Medulla oblongata (tissue), 1 donor: Measurements from ENCODE around the gene ARHGAP33.
A peak's percentile ranks its signal among the peaks of the same experiment; 100 is the strongest.

Experiments used
- DNase-seq: peaks from one replicate; pipeline ENCODE4 v3.0.0-alpha.2; 2015; ENCODE audit errors: extremely low spot score

ARHGAP33 gene

DNA sequence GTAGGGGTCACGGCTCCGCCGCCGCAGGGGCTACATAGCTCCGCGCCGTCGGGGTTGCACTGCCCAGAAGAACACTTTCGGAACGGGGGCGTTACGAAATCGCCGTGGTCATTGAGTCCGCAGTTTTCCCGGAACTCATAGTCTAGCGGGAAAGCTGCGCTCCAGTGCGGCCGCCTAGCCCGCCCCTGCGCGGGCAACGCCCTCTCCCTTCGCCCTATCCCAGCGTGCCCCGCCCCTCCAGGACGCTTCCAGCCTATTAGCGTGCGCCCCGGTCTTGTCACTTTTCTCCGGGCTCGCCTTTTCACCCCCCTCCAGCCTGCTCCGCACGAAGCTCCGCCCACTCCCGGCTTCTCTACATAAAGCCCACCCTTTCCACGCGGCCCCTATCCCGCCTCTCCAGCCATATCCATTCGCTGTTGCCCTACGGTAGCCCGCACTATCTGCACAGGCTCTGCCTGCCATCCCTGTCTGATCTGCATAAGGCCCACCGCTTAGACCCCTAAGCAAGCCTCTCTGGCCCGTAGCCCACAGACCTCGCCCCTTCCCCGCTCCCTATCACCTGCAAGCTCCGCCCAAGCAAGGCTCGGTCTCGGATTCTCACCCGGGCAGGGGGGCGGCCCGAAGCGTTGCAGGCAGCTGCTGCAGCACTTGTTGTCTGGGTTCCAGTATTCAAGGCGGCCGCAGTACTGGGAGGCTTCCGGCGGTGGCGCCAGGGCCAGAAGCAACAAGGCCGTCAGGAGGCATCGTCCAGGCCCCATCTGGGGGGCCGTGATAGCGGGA is 34.8 kb upstream of the ARHGAP33 start:
- DNase-seq = peak; percentile 99

DNA sequence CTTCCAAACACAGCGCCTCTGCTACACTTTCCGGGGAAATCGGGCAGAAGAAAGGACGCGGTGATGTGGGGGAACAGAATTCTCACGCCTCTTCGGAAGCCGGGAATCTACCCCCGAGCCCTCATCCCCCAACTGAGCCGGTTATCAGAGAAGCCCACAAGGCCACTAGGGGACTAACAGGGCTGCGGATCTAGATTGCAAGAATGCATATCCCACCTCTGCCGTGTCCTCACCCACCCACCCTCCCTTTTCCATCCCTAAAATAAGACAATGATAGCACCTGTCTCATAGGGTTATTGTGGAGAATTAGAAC is 34.2 kb upstream of the ARHGAP33 start:
- DNase-seq = no peak

DNA sequence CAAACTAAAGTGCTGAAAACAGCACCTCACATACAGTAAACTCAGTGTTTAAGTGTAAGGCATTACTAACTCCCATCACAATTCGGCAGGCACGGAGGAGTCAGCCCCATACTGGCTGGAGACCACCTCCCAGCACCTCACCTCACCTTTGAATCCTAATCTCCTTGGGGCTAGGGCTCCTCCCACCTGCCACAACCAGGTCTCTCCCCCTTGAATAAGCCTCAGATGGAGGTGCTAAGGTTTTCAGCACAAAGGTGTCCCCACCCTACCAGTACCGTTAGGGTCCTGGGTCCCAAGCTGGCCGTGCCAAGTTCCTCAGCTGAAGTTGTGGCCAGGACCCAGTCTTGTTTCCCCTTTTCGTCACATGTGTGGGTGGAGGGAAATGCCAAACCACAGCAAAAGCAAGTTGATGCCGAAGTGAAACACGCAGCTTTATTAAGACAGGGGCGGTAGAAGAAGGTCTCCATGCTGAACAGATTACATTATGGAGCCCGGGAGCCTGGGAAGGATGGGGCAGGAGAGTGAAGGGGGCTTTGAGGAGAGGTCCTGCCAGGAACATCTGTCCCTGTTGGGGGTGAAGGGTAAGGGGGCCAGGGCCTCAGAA is 33.1 kb upstream of the ARHGAP33 start, which contains the start of gene IGFLR1:
Gene IGFLR1, minus strand, starts transcription at position 332 of the 604 bp plus-strand sequence. CDS start 1,272 bp downstream, outside the sequence.
- peak; percentile 77 for DNase-seq

DNA sequence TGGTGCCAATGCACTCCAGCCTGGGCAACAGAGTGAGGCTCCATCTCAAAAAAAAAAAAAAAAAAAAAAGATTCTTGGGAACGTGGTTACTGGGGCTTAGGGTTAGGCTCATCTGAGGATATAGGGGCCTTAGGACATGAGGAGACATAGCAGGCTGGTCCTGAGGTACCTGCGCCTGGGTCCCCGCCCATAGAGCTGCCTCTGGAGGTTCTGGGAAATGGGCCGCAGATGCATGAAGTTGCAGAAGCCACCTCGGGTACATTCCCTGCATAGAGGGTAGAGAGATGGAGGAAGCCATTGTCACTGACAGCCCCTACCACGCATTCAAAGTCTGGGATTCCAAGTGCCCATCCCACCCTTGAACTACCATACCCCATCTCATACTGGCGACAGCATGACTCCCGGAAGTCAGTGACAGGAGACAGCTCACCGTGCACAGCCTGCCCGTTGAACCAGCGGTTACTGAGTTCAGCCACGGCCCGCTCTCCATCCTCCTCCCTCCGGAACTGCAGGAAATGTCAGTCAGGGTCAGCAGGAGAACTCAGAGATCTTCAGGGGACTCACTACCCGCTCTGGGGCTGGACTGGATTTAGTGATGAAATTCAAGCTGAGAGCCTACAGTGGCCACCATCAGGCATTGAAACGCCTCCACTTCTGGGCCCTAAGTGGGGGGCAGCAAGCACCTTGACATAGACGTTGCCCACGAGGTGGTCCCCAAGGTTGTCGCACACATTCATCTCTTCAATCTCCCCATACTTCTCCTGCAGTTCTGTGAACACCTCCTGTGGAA is 31.5 kb upstream of the ARHGAP33 start:
- DNase-seq = no peak

DNA sequence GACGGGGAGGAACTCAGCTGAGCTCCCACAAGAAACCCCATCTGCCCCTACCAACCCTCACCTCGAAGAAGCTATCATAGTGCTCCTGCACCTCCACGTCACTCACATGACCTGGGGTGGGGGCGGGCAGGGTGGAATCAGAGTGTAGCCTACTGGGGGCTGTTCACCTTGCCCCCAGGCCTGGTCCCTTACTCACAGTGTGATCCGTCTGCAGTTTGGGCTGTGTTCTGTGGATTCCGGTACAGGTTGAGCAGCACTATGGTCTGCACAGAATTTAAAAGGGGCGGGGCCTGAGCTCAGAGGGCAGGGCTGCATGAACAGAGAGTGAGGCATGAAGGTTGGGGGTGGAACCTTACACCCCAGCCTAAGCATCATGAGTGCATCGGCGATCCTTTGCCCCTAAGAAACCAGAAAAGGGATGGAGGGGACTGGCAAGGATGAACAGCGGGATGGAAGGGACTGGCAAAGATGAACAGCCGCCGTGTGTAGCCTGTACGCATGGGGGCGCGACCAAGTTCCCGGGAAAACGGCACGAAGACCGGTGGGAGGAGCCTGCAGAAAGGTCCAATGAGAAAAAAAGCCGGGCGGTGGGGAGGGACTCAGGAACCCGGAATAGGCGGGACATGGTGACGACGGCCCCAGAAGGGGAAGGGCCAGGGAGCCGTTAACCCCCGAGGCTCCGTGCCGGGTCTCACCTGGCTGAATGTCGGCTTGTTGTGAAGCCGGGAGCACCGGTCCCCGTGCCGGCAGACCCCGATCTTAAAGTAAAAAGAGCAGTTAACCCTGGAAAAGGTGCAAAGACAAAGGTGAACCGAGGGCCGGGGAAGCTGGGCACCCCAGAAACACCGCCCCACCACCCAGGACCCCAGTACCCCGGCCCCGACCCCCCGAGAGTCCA is 30.7 kb upstream of the ARHGAP33 start:
- peak; percentile 98 for DNase-seq

DNA sequence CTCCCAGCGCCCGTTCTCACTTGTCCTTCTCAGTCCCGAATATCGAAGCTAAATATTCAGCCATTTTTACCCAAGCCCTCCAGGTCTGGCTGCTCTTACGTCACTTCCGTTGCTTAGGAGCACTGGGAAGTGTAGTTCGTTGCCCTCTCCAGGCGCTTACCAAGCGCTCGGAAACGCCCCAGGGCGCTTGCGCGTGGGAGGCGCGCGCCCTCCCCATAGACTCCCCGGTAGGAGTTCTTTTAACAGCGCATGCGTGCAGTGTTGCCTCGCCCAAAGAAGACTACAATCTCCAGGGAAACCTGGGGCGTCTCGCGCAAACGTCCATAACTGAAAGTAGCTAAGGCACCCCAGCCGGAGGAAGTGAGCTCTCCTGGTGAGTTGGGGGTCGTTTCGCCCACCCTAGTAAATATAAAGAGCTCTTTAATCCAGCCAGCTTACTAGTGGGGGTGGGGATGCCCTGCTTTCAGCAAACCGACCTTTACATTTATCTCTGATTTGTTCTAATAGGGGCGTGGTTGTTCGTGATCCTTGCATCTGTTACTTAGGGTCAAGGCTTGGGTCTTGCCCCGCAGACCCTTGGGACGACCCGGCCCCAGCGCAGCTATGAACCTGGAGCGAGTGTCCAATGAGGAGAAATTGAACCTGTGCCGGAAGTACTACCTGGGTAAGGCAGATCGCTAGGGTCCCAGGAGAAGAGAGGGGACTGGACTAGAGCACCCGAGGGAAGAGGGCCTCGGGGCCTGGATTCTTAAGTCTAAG is 29.9 kb upstream of the ARHGAP33 start, which contains the start of the genes PSENEN and U2AF1L4:
Gene PSENEN, plus strand, starts transcription at position 324 of the 759 bp plus-strand sequence. Its CDS starts 280 bp downstream, at position 604.
Gene U2AF1L4, minus strand, starts transcription at position 91 of the 759 bp plus-strand sequence. Its CDS starts 27 bp downstream, at position 64.
- DNase-seq = peak; percentile 100

DNA sequence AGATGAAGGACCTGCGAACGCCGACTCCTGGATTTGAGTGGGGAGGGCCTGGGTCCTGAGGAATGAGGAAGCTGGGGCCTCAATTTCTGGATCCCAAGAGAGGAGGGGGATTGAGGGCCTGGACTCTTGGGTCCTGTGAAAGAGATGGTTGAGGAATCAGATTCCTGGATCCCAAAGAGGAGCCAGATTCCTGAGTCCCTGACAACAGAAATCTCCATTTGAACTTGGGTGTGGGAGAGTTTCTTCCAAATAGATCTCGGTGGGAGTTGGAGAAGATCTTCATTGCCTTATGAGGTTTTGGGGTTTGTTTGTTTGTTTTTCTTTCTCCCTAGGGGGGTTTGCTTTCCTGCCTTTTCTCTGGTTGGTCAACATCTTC is 29.3 kb upstream of the ARHGAP33 start:
- no peak for DNase-seq

DNA sequence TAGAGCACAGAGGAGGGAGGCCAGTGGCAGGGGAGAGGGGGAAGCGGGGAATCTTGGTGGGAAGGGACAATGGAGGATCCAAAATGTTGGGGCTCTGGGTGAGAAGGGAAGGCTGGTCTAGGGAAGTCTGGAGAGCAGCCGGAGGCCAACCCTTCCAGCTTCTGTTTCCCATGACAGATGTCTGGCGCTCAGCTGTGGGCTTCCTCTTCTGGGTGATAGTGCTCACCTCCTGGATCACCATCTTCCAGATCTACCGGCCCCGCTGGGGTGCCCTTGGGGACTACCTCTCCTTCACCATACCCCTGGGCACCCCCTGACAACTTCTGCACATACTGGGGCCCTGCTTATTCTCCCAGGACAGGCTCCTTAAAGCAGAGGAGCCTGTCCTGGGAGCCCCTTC is 28.8 kb upstream of the ARHGAP33 start:
- DNase-seq = no peak

DNA sequence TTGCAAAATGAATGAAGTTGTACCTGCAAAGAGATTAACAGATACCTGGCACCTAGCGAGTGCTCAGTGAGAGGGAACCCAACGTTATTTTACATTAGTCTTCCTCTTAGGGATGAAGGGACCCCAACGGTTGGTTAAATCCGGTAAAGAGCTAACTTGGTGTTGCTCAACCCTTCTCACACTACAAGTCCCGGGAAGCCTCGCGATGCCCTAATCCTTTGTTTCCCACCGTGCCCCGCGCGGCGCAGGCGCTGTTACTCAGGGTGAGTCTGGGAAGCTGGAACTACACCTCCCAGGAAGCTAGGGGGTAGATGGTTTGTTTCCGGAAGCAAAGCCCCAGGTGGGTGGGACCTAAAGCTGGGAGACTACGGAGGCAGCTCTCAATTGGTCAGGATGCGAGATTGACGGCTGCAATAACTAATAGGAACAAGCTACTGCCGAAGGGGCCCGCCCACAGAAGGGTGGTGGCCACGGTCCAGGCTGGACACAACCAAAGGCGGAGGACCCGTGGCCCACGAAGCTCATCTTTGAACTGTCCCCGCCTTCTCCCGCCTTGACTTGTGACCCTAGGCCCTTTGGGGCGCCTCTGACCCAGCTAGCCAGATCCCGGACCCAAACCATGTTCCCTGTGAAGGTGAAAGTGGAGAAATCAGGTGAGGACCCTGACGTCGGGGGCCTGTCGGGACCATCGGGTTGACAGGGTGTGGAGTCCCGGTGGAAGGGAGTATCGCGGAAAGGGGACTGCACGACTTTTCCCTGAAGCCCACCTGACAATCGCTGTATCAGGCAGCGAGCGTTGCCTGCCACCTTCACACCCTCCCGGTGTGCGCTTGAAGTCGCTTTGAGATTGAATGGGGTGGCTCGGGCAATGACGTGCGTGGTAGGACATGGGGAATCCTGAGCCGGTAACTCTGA is 27.0 kb upstream of the ARHGAP33 start, which contains the start of gene LIN37:
Gene LIN37, plus strand, starts transcription at position 471 of the 915 bp plus-strand sequence. Its CDS starts 149 bp downstream, at position 620.
- DNase-seq = peak; percentile 100

DNA sequence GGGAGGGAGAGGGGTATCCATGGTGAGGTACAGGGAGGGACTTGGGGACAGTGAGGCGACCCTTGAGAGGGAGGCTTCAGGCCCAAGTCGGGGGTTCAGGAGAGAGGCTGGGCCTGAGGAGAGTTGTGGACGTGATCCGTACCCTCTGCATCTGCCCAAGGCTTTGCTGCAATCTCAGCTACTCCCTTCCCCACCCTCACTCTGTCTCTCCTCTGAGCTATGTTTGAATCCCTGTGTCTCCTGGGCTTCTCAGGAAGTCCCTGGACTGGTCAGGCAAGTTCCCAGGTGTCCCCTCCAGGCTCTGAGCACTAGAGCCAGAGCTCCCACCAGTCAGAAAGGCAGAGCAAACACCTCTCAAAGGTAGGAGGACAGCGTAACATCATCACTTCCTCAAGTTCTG is 25.2 kb upstream of the ARHGAP33 start:
- DNase-seq = no peak

DNA sequence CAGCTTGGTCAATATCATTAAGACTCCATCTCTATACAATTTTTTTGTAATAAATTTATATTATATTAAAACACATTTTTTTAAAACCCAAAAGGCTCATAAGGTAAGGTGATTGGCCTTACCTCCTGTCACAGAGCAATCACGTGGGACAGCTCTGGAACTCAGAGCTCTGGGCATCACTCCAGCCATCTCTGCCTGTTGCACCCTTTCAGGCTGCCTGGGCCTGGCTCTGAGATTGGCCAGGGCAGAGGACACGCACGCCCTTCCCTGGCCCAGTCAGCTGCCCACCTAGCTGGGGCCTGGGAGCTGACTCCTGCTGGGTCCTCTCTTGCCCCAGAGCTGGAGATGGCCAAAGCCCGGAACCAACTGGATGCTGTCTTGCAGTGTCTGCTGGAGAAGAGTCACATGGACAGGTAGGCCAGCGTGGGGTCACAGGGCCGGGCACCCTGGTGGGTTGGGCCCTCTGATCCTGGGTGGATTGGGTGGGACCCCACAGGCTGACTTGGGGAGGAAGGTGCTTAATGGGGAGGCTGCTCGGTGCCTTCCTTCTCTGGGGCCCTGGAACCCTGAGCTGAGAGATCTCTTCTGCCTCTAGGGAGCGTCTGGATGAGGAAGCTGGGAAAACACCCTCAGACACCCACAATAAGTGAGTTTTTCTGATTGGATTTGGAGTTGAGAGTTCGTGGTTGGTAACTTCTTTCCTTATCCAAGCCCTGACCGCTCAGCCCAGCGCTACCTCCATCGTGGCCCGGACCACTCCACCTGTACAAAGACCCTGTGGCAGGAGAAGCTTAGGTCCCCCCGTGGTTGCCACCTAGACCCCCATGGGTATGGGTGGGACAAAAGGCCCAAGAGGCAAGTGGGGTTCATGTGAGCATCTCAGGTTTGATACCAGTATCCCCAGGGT is 23.3 kb upstream of the ARHGAP33 start:
- DNase-seq = no peak

DNA sequence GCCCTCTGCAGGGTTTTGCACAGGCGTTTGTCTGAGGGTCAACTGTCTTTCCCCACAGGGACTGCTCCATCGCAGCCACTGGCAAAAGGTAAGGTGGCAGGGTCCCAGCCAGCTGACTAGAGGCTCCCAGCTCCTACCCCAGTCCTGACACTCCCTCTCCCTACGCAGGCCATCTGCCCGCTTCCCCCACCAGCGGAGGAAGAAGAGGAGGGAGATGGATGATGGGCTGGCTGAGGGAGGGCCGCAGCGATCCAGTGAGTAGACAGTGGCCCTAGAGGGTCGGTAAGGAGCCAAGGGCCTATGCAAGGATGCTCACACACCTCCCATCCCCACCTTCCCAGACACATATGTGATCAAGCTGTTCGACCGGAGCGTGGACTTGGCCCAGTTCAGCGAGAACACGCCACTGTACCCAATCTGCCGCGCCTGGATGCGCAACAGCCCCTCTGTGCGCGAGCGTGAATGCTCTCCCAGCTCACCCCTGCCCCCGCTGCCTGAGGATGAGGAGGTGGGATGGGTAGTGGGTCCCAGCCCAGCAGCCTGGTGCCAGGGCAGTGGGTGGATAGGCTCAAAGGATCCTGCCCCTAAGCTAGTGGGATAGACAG is 22.5 kb upstream of the ARHGAP33 start:
- no peak for DNase-seq

DNA sequence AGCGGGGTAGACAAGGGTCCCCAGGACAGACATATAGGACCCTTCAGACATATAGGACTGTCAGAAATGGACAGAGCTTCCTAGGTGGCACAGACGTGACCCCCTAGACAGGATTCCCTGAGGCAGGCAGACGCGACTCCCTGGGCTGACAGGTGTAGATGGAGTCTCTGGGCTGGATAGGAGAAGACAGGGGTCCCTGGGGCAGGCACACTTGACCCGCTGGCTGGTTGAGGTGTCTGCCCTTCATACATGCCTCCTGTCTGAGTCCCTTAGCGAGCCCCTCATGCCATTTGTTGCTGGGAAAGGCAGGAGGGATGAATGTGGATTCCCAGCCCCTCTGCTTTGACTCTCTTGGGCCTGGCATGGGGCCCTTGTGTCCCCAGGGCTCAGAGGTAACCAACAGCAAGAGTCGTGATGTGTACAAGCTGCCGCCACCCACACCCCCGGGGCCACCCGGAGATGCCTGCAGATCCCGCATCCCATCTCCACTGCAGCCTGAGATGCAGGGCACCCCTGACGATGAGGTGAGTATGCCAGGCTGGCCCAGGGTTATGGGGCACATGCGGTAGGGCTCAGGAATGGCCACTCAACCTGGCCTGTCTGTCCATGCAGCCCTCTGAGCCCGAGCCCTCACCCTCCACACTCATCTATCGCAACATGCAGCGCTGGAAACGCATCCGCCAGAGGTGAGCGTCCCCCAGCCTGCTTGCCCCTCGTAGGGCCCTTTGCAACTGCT is 21.6 kb upstream of the ARHGAP33 start:
- no peak for DNase-seq

DNA sequence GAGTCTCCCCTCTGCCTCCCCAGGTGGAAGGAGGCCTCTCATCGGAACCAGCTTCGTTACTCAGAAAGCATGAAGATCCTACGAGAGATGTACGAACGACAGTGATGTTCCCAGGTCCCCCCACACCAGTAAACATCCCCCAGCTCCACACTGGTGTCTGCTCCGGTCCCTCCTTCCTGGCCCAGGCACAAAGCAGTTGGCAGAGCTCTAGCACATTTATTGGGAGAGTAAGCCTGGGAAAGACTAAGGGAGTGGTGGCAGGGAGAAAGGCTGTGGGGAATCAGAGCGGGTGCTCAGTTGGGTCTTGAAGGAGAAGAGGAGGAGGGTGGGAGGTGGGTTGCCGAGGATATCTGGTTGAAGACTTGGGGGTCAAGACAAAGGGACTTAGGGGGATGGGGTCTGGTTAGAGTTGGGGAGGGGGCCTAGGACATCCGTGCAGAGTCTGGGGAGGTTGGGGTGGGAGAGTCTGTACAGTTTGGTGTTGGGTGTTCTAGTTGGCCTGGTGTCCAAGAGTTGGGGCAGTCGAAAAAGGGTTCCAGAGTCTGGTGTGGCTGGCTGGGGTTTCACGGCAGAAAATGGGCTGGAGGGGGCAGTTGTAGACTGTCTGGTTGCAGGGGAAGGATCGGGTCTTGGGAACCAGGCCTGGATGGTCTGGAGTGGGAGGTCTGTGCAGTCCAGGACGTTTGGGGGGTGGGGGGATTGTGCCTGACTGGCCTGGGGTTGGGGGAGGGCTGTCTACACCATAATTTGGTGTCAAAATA is 20.8 kb upstream of the ARHGAP33 start:
- DNase-seq = no peak

DNA sequence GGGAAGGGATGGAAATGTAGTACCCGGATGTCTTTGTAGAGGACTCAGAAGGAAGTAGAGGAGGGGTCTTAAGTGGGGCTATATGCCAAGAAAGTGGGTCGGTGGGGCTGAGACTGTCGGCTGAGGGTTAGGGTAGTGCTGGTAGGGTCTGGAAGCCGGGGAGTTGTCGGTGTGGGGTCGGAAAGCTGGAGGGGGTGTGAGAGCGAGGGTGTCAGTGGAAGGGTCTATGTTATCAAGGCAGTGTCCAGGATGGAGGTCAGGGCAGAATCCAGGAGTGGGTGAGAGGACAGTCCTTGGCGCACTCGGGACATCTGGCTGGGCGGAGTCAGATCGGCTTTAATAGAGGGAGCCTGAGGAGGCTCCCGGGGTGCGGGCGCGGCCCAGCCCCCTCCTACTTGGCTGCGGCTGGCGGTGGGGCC is 20.2 kb upstream of the ARHGAP33 start:
- DNase-seq = no peak

DNA sequence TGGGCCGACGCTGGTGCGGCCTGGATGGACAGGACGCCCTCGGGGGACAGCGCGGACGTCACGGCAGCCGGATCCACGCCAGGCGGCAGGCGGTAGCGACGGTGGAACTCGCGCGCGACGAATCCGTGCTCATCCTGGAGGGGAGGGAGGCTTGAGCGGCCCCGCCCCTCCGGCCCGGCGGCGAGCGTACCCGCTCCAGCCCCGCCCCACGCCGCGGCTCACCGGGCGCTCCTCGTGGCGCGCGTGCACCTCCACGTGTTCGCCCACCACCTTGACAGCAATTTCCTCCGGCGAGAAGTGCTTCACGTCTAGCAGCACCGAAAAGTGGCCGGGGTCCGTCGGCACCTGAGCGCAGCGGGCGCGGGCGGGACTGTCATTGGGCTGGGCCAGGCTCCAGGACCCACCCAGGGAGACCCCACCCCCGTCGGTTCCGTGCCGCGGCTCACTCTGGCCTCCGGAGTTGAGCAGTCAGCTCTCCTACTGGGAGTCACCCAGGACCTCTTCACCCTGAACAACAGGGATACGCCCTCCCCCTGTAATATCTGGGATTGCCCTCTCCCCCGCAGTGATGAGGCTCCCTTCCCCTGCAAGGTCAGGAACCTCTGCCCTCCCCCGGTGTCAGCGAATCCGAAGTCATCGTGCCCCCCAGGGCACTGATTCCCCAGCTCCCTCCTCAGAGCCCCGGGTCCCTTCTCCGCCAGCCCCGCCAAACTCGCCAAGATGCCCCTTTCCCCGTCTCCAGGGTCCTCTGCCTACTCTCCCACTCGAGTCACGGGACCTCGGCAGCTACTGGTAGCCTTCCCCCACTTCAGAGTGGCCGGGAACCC is 19.6 kb upstream of the ARHGAP33 start:
- DNase-seq = no peak
